ENCODE measurements around the gene ZFP62. TPM values are rescaled to one million over a fixed set of nuclear protein-coding genes. Genes with fewer than 3 reads are reported as not detected.
A peak's percentile ranks its signal among the peaks of the same experiment; 100 is the strongest.

ZFP62 gene
- total RNA-seq, 1 experiment from 2014 or later = 20.6 TPM

- Histone ChIP-seq H3K36me3 (replicated peaks; ENCODE audit: control insufficient read depth, insufficient read depth, low read length) (peaks cover 28% of the 10 kb centered on the region), H3K4me3 (ENCODE audit: insufficient read depth, low read depth, low read length) (no peak overlapping the region), H3K27me3 (ENCODE audit: control insufficient read depth, insufficient read depth, low read length) (no peaks in the 10 kb centered on the region)
- no peak for DNase-seq
Measured at GRCh38 chr5:180852495-180852894, 8.6 kb downstream of the ZFP62 start.

- Histone ChIP-seq H3K27me3 (ENCODE audit: control insufficient read depth, insufficient read depth, low read length) (no peaks in the 10 kb centered on the region), H3K4me3 (ENCODE audit: insufficient read depth, low read depth, low read length) (no peak overlapping the region), H3K36me3 (replicated peaks; ENCODE audit: control insufficient read depth, insufficient read depth, low read length) (peaks cover 26% of the 10 kb centered on the region)
- DNase-seq = no peak
Measured at GRCh38 chr5:180850434-180851078, 10.5 kb downstream of the ZFP62 start.

- peaks cover 24% of the 10 kb centered on the region for H3K36me3 ChIP-seq (replicated peaks; ENCODE audit: control insufficient read depth, insufficient read depth, low read length)
- no peaks in the 10 kb centered on the region for H3K27me3 ChIP-seq (ENCODE audit: control insufficient read depth, insufficient read depth, low read length)
- no peak overlapping the region for H3K4me3 ChIP-seq (ENCODE audit: insufficient read depth, low read depth, low read length)
- DNase-seq = no peak
Measured at GRCh38 chr5:180849827-180850226, 11.2 kb downstream of the ZFP62 start.

- H3K36me3 ChIP-seq (replicated peaks; ENCODE audit: control insufficient read depth, insufficient read depth, low read length) = peaks cover 24% of the 10 kb centered on the region
Measured at GRCh38 chr5:180848878-180849277, 12.2 kb downstream of the ZFP62 start.

GRCh38 chr5:180848265-180848664 lies 12.8 kb downstream of the ZFP62 start:
- no peak for DNase-seq
- Histone ChIP-seq H3K4me3 (ENCODE audit: insufficient read depth, low read depth, low read length) (no peak overlapping the region), H3K27me3 (ENCODE audit: control insufficient read depth, insufficient read depth, low read length) (no peaks in the 10 kb centered on the region), H3K36me3 (replicated peaks; ENCODE audit: control insufficient read depth, insufficient read depth, low read length) (peaks cover 24% of the 10 kb centered on the region)

More at GRCh38 chr5:180848878-180849277, 12.2 kb downstream of the ZFP62 start:
- Histone ChIP-seq H3K4me3 (ENCODE audit: insufficient read depth, low read depth, low read length) (no peak overlapping the region), H3K27me3 (ENCODE audit: control insufficient read depth, insufficient read depth, low read length) (no peaks in the 10 kb centered on the region)
- no peak for DNase-seq

- Histone ChIP-seq H3K4me3 (ENCODE audit: insufficient read depth, low read depth, low read length) (no peak overlapping the region), H3K27me3 (ENCODE audit: control insufficient read depth, insufficient read depth, low read length) (no peaks in the 10 kb centered on the region), H3K36me3 (replicated peaks; ENCODE audit: control insufficient read depth, insufficient read depth, low read length) (peaks cover 24% of the 10 kb centered on the region)
- no peak for DNase-seq
Measured at GRCh38 chr5:180847026-180847425, 14.1 kb downstream of the ZFP62 start.

- peaks cover 9% of the 10 kb centered on the region for H3K36me3 ChIP-seq (replicated peaks; ENCODE audit: control insufficient read depth, insufficient read depth, low read length)
- no peak for DNase-seq
- H3K4me3 ChIP-seq (ENCODE audit: insufficient read depth, low read depth, low read length) = no peak overlapping the region
- no peaks in the 10 kb centered on the region for H3K27me3 ChIP-seq (ENCODE audit: control insufficient read depth, insufficient read depth, low read length)
Measured at GRCh38 chr5:180844858-180845257, 16.2 kb downstream of the ZFP62 start.

GRCh38 chr5:180844432-180844831 lies 16.6 kb downstream of the ZFP62 start:
- DNase-seq = no peak
- H3K4me3 ChIP-seq (ENCODE audit: insufficient read depth, low read depth, low read length) = no peak overlapping the region
- peaks cover 5% of the 10 kb centered on the region for H3K36me3 ChIP-seq (replicated peaks; ENCODE audit: control insufficient read depth, insufficient read depth, low read length)
- H3K27me3 ChIP-seq (ENCODE audit: control insufficient read depth, insufficient read depth, low read length) = no peaks in the 10 kb centered on the region

- DNase-seq = no peak
- Histone ChIP-seq H3K27me3 (ENCODE audit: control insufficient read depth, insufficient read depth, low read length) (no peaks in the 10 kb centered on the region), H3K4me3 (ENCODE audit: insufficient read depth, low read depth, low read length) (no peak overlapping the region), H3K36me3 (replicated peaks; ENCODE audit: control insufficient read depth, insufficient read depth, low read length) (0 out of 2 replicates have a peak, but pooled peaks cover 1% of the 10 kb centered on the region)
Measured at GRCh38 chr5:180839935-180840334, 21.1 kb downstream of the ZFP62 start.

GRCh38 chr5:180839227-180839626 lies 21.8 kb downstream of the ZFP62 start:
- 0 out of 2 replicates have a peak, but pooled peaks cover 1% of the 10 kb centered on the region for H3K36me3 ChIP-seq (replicated peaks; ENCODE audit: control insufficient read depth, insufficient read depth, low read length)
- H3K27me3 ChIP-seq (ENCODE audit: control insufficient read depth, insufficient read depth, low read length) = no peaks in the 10 kb centered on the region
- no peak overlapping the region for H3K4me3 ChIP-seq (ENCODE audit: insufficient read depth, low read depth, low read length)
- no peak for DNase-seq

- no peak overlapping the region for H3K4me3 ChIP-seq (ENCODE audit: insufficient read depth, low read depth, low read length)
- DNase-seq = no peak
- peaks cover 3% of the 10 kb centered on the region; the same call in 1 of the 2 replicates for H3K27me3 ChIP-seq (ENCODE audit: control insufficient read depth, insufficient read depth, low read length)
- 0 out of 2 replicates have a peak, but pooled peaks cover 1% of the 10 kb centered on the region for H3K36me3 ChIP-seq (replicated peaks; ENCODE audit: control insufficient read depth, insufficient read depth, low read length)
Measured at GRCh38 chr5:180837478-180837877, 23.6 kb downstream of the ZFP62 start.

- peaks cover 16% of the 10 kb centered on the region; the same call in 1 of the 2 replicates for H3K27me3 ChIP-seq (ENCODE audit: control insufficient read depth, insufficient read depth, low read length)
- DNase-seq = no peak
Measured at GRCh38 chr5:180832638-180833068, 28.4 kb downstream of the ZFP62 start.

GRCh38 chr5:180831139-180832093 lies 29.7 kb downstream of the ZFP62 start:
- DNase-seq = peak; percentile 87
- H3K36me3 ChIP-seq (replicated peaks; ENCODE audit: control insufficient read depth, insufficient read depth, low read length) = peaks cover 1% of the 10 kb centered on the region; the same call in 1 of the 2 replicates
- H3K27me3 ChIP-seq (ENCODE audit: control insufficient read depth, insufficient read depth, low read length) = peaks cover 19% of the 10 kb centered on the region; the same call in 1 of the 2 replicates
- H3K4me3 ChIP-seq (ENCODE audit: insufficient read depth, low read depth, low read length) = peak overlapping the region; percentile 62

More at GRCh38 chr5:180832638-180833068, 28.4 kb downstream of the ZFP62 start:
- no peak overlapping the region for H3K4me3 ChIP-seq (ENCODE audit: insufficient read depth, low read depth, low read length)
- peaks cover 1% of the 10 kb centered on the region; the same call in 1 of the 2 replicates for H3K36me3 ChIP-seq (replicated peaks; ENCODE audit: control insufficient read depth, insufficient read depth, low read length)

- Histone ChIP-seq H3K4me3 (ENCODE audit: insufficient read depth, low read depth, low read length) (peak overlapping the region; percentile 62), H3K27me3 (ENCODE audit: control insufficient read depth, insufficient read depth, low read length) (peaks cover 19% of the 10 kb centered on the region; the same call in 1 of the 2 replicates), H3K36me3 (replicated peaks; ENCODE audit: control insufficient read depth, insufficient read depth, low read length) (peaks cover 1% of the 10 kb centered on the region; the same call in 1 of the 2 replicates)
- peak; percentile 80 for DNase-seq
Measured at GRCh38 chr5:180830253-180831138, 30.6 kb downstream of the ZFP62 start.
